G401 (cell line): ENCODE measurements around the gene TLE2. TPM values are rescaled to one million over a fixed set of nuclear protein-coding genes. Genes with fewer than 3 reads are reported as not detected.
"Not testable (repeated sequence)": the region's sequence is repeated elsewhere in the genome, so short reads cannot be mapped to it uniquely, and the experiment has no call there.

Source experiments
- DNase-seq: peaks from one replicate; pipeline ENCODE4 v3.0.0-alpha.2; 2015; ENCODE audit warnings: low spot score
- in situ Hi-C: cut with HindIII; loops from 2 replicates; pipeline ENCODE4 v1.10.0; 2016; ENCODE audit warnings: low sequenced_read_pairs, mixed read lengths
- total RNA-seq: library from RNA; depleted of rRNA; stranded (reverse); fragments of >200 nt; shearing (Covaris generic); gene quantifications from 2 replicates; pipeline ENCODE4 v1.2.3, GENCODE V29; 2014

Gene TLE2
- total RNA-seq, 1 experiment from 2014 or later: 11.7 TPM

DNA sequence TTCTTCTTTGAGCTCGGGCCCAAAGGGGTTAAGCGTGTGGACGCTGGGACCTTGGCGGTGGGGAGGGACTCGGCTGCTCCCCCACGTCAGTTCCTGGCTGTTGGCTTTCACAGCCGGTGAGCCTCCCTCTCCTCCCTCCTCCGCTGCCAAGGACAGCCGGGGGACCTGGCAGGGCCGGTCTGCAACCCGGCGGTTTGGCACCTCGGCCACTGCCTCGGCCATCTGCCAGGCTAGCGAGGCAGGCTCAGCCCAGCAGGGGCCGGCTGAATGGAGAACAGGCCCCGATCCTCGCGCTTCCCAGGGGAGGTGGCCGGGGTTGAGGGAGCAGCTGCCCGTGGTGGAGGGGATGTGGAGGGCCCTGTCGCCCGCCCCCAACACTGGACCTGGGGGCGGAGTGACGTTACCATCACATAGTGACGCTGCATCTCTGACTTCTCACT, 28.2 kb upstream of the TLE2 start:
- peak; percentile 98 for DNase-seq
- in situ Hi-C loops: no loop called here

DNA sequence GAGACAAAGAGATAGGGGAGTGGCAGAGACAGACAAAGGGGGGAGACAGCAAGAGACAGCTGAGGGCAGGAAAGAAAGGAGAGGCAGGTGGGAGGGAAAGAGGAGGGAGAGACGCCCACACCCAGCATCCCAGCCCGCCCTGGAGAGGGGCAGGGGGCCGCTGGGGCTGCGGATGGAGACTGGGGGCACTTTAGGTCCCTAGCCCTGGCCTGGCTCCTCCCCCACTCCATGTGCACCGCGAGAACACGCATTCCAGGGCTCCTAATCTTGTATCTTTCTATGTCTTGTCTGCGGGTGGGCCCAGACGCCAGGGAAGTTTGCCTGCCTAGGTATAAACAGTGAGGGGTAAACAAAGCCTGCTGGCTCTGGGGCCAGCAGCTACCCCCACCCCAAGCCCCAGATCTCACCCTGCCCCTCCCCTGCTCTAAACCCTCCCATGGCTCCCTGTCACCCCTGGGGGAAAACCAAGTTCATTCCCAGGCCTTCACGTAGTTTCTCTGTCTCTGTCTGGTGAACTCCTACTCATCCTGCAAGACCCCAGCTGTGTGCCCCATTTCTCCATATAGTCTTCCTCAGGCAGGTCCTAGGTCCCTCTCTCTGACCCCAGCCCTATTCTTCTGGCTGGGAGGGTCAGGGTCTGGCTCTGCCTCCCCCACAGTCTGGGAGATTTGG, 27.5 kb upstream of the TLE2 start:
- in situ Hi-C loops: no loop called here
- peak; percentile 37 for DNase-seq

DNA sequence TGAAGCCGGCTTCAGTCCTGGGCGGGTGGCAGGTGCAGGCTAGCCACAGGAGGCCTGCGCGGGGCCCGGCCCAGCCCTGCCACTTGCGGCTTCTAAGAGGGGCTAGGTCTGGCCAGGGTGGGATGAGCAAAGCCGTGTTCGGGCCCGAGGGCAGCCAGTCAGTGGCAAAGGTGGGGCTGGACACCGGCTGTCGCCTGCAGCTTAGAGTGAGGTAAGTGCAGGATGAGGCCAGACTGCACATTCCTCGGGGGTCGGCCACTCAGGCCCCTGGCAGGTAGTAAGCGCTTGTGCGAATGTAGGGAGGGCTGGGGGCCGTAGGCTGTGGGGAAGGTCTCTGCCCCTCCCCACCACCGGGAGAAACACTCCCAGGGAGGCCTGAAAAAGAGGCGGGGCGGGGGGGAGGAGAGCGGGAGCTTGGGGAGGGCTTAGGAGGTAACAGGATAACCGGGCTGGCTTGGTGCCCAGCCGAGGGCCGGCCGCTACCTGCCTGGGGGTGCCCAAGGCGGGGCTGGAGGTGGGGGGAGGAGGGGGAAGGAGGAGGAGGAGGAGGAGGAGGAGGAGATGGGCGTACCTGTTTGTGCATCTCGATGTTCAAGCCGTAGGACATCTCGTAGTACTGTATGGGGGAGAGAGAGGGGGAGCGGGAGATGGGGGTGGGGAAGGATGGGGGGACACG, 26.8 kb upstream of the TLE2 start:
- in situ Hi-C loops: no loop called here
- peak; percentile 90 for DNase-seq

- DNase-seq: peak; percentile 38
- in situ Hi-C loops: no loop called here
Observed at GRCh38 chr19:3054972-3055740, 26.1 kb upstream of the TLE2 start.

- in situ Hi-C loops: no loop called here
- DNase-seq: peak; percentile 50
Observed at GRCh38 chr19:3054265-3054971, 25.3 kb upstream of the TLE2 start.

DNA sequence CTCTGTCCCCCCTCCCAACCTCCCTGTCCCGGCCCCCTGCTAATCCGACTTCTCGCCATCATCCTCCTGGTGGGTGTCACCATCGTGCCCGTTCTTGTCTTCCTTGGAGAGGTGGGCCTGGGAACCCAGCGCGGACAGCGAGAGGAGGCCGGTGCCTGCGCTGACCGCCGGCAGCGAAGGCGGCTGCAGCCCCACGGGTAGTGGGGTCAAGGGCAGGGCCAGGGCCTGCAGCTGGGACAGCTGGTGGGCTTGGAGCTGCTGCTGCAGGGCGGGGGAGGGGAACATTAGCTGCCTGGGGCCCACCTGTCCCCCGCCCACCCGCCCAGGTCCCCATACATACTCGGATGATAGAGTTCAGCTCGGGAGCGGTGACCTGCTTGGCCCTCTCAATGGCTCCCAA, 24.7 kb upstream of the TLE2 start:
- in situ Hi-C loops: no loop called here
- no peak for DNase-seq

- DNase-seq: no peak
- in situ Hi-C loops: no loop called here
Observed at GRCh38 chr19:3053218-3053621, 24.1 kb upstream of the TLE2 start.

DNA sequence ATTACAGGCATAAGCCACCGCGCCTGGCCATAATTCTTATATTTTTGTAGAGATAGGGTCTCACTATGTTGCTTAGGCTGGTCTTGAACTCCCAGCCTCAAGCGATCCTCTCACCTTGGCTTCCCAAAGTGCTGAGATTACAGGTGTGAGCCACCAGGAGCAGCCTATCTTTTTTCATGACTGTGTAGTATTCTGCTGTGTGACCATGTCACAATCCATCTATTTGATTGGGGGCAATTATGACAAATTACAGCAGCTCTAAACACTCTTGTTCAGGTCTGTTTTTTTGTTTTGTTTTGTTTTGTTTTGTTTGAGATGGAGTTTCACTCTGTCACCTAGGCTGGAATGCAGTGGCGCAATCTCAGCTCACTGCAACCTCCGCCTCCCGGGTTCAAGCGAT, 20.9 kb upstream of the TLE2 start:
- in situ Hi-C loops, DNase-seq: not testable (repeated sequence)

GRCh38 chr19:3049089-3049488, 20.0 kb upstream of the TLE2 start:
- no peak for DNase-seq
- in situ Hi-C loops: no loop called here

GRCh38 chr19:3048190-3048533, 19.1 kb upstream of the TLE2 start:
- in situ Hi-C loops: no loop called here

GRCh38 chr19:3047496-3048189, 18.6 kb upstream of the TLE2 start:
- in situ Hi-C loops: no loop called here
- peak; percentile 80 for DNase-seq

More at GRCh38 chr19:3048190-3048533, 19.1 kb upstream of the TLE2 start:
- no peak for DNase-seq

DNA sequence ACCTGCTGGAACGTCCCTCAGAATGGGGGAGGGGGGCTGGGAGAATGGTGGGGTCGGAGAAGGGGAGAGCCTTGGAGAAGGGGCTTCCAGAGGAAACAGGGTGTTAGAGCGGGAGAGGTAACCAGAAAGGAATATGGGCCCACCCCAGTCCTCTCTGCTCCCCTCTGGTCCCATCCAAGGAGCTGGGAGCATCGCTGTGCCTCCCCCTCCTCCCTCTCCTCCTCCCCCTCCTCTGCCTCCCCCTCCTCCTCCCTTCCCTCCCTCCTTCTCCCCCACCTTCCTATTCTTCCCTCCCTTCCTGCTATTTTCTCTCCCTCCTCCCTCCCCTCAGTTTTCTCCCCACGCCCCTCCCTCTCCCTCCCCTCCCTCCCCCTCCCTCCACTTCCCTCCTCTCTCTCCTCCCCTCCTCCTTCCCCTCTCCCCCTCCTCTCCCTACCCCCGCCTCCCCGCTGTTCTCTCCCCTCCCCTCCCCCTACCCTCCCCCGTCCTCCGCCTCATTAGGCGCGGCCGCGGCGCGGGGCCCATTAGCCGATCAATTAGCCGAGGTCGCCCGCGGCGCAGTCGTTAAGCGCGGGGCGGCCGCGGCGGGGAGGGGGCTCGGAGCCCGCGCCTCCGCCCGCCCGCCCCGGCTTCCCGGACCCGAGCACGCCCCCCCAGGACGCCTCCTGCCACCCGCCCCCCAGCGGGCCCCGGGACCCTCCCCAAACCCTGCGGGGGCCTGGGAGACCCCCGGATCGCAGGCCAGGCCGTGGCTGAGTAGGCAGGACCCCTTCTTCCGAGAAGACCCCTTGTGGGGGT, 17.8 kb upstream of the TLE2 start:
- DNase-seq: no peak
- in situ Hi-C loops: no loop called here

DNA sequence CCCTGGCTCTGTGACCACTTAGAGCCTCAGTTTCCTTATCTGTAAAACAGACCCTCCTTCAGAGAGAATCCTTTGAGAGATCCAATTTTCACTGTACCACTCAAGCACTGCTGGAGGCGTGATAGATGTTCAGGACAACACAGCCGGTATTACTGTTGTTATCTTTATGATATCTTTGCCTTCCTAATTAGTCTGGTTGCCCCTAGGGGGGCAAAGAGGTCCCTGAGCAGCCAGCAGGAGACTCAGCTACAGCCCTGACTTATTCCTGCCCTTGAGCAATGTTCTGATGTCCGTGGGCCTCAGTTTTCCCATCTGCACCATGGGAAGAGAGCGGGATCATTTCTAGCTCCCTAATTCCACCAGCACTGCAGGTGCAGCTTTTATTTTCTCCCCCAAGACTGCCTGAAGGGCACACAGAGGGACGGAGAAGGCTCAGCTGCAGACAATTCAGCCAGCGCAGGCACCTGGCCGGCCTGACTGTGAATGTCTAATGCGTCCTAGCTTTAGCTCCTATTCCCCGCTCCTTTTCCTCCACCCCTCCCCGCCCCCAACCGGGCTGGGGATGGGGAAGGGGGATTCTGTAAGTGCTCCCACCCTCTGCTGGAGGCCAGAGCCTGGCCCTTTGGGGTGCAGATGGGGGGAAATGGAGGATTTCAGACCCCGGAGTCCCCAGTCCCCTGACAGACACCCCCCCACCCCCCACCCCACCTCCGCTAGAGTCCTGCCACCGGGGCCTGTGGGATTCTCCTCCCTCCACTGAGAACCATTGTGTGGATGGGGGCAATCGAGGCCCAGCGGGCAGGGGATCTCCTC, 17.0 kb upstream of the TLE2 start:
- in situ Hi-C loops: no loop called here
- peak; percentile 45 for DNase-seq

DNA sequence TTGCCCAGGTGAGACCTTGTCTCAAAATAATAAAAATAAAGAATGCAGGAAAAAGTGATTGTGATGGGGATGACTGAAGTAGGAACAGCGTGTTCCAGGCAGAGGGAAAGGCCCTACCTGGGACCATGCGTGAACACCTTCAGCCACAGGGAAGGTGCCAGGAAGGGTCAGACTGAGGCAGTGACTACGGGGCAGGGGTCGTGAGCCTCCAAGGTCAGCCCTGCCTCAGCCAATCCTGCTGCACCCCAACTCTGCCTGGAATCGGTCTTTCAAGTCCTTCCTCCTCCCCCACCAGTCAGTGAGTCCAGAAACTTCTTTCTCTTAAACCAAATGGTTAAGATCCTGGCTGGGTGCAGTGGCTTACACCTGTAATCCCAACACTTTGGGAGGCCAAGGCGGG, 16.1 kb upstream of the TLE2 start:
- in situ Hi-C loops: no loop called here
- no peak for DNase-seq

DNA sequence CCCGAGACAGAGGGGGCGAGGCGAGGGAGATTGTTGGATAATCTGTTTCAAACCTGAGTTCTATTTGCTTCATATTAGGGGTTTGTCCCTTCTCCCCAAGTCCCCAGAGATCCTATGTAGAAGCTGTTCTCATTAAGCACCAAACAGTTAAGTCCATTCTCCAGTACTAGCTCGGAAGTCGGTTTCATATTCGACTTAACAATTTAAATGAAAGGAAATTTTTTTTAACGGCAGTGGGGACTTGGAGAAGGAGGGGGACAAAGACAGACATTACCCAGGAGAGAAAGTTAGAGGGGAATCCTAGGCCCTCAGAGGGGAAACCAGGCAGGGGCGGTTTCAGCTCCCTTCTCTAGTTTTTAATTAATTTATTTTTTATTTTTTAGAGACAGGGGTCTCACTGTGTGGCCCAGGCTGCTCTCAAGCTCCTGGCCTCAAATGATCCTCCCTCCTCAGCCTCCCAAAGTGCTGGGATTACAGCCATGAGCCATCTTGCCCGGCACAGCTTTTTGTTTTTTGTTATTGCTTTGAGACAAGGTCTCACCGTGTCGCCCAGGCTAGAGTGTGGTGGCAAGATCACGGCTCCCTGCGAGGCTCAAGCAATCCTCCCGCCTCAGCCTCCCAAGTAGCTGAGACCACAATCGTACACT, 13.7 kb upstream of the TLE2 start:
- in situ Hi-C loops: no loop called here
- no peak for DNase-seq

DNA sequence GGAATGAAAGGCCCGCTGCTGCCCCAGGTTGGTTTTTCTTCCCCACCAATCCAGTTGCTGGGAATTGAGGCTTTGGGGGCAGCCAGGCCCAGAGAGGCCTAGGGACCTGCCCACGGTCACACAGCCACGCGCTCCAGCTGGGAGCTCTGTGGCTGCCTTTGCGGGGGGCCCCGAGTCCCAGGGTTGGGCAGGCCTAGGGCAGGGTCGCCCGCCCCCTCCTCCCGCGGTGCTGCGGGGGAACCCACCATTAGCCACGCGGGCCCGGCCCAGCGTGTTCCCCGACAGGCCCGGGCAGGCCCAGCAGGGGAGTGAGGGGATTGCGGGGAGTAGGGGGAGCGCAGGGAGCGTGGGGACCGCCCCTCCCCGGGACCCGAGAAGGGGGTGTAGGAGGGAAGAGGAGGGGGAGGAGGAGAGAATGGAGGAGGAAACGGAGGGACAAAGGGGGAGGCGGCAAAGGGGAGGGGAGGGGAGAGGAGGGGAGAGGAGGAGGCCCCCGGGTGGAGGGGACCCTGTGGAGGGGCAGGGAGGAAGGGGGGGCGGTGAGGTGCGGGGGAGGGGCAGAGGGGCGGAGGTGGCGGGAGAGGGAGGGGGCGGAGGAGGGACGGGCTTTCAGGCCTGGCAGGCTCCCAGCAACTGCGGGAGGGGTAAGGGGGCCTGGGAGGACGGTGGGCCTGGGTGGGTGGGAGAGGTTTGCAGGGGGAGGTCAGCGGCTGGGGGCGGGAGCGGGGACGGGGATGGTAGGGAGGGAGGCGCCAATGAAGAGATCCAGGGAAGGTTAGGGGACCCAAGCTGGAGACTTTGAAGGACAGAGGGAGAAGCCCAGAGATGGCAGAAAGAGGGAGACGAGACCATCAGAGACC, 12.9 kb upstream of the TLE2 start:
- in situ Hi-C loops: no loop called here
- no peak for DNase-seq
